GM04503 (cell line): ENCODE data around the gene FADS2.

Experiments used
- DNase-seq: peaks from one replicate; pipeline ENCODE4 v3.0.0-alpha.2; 2012; ENCODE audit warnings: low read depth

Gene FADS2

DNA sequence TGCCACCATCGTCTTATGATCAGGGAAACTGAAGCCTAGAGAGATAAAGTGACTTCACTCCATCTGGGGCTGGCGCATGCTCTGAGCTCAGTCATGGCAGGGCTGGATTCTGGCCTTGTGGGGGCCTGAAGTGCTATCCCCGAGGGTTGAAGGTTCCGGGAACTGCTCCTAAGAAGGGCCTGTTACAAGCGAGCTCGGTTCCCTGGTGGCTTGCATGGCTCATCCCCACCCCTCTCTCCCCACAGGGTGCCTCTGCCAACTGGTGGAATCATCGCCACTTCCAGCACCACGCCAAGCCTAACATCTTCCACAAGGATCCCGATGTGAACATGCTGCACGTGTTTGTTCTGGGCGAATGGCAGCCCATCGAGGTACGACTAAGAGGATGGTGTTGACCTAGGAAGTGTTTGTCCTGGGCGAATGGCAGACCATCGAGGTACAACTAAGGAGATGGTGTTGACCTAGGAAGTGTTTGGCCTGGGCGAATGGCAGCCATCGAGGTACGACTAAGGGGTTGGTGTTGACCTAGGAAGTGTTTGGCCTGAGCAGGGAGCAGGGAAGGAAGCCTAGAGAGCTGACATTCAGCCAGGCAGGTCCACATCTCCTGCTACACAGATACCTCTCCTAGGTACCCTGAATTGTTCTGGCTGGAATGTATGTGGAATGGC is 19.9 kb downstream of the FADS2 start:
- DNase-seq: no peak

GRCh38 chr11:61848631-61849030 is 20.5 kb downstream of the FADS2 start:
- DNase-seq: no peak

GRCh38 chr11:61850687-61851086 is 22.6 kb downstream of the FADS2 start:
- no peak for DNase-seq

DNA sequence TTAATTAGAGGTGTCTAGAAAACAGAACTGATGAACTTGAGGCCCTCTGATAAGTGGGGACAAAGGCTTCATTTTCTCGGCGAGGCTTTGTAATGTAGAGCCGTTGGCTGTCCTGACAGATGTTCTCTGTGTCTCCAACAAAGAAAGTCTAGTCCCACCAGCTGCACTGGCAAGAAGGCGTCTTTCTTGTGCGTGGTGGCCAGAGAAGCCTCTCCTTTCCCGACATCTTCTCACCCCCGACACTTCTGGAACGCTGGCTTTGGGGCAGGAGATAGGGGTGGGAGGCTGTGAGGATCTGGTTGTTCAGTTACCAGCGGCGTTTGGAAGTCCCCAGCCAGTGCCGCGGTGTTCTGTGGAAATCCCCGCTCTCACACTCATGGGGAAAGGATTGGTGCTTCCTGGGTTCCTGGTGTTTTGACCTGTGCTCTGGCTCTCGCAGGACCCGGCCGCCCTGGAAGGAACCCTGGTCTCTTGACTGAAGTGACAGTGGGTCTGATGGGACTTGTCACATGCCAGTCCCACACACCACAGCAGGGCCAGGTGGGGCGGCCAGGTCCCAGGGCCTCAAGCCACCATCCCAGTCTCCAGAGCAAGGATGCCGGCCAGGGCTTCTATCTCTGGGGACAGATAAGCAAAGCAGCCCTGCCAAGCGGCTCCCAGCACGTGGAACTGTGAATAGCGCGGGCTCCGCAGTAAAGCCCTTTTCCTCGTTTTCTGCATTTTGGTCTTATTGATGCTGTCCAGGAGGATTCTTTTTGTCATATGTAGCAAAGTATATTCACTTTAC is 23.2 kb downstream of the FADS2 start:
- DNase-seq: no peak

- DNase-seq: no peak
Observed at GRCh38 chr11:61851900-61852295, 23.8 kb downstream of the FADS2 start.

GRCh38 chr11:61853698-61854169 is 25.6 kb downstream of the FADS2 start:
- no peak for DNase-seq

GRCh38 chr11:61854206-61854895 is 26.3 kb downstream of the FADS2 start:
- no peak for DNase-seq

DNA sequence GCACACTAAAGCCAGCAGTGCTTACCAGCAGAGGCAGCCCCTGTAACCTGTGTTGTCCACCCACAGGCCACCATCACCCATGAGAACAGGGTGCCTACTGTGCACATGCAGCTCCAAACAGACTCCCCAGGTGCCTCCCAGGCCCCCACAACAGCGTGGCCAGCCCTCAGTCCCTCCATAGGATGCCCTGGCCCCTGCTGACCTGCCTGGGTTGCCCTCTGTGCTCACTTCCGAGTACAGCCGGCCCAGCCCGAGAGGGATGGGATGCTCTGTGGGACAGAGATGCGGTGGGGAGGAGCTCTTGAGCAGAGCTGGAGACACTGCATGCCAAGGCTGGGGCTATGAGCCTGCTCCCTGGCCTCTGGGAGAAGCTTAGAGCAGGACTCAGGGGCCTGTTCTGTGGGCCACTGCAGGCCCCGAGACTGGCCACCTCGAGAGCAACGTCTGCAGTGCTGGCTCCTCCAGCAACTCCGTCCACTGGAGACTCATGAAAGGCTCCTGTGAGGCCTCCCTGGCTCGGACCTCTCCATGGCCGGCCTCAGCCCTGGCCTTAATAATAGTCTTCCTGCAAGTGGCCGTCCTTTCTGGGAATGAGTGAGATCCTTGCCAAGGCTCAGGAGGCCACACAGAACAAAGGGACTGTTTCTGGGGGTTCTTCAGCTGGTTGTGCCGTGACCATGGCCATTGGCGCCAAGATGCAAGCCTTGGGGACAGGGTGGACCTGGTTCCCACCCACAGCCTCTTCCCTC is 27.0 kb downstream of the FADS2 start:
- no peak for DNase-seq

DNA sequence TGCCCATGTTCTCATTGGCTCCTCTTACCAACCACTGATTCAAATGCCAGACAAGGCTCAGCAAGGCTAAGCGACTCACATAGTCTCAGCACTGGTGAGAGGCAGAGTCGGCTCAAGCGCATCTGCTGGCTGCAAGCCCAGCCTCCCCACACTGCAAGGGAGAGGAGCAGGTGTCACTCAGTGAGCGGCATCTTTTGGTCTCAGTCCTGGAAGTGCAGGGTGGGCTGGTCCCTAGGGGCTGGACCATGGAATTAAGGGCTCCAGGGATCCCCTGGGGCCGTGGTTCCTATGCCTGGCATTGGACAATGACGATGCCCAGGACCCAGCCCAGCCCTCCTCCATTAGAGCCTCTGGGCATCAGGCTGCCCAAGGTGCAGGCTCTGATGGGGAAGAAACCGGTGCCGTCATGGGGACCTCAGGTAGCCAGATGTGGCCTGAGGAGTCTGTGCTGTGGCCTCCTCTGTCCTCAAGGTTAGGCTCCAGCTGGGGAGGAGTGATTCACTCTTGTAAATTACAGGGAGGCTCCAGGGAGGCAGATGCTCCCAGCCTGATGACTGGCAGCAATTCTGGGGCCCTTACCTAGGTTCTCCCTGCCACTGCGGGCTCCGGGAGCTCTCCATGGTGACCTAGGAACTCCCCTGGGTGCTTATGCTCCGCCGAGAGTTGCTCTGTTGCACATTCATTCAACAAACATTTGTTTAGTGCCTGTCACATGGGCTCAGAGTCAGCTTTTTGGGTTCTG is 28.0 kb downstream of the FADS2 start:
- DNase-seq: no peak

DNA sequence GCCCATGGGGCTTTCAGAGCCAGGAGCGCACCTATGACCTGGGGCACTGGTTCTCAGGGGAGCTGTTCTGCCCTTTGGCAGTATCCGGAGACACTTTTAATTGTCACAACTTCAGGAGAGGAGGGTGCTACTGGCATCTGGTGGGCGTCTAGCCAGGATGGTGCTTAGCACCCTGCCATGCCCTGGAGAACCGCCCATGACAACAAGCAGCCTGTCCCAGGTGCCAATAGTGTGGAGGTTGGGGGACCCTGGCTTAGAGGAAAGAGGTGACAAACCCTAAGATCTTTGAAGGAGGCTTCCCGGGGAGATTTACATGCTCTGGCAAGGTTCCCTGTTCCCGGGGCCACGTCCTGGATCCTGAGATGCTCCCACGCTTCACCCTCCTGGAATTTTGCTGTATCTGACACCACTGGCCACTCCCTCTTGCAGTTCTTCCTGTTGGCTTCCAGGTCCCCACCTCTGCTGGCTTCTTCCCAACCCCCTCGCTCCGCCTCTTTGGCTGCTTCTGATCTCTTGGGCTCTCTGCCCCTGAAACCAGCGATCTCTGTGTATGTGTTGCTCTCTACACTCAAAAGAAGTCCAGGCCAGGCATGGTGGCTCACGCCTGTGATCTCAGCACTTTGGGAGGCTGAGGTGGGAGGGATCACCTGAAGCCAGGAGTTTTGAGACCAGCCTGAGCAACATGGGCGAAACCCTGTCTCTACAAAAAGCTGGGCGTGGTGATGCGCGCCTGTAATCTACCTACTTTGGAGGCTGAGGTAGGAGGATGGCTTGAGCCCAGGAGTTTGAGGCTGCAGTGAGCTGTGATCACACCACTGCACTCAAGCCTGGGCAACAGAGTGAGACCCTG is 32.2 kb downstream of the FADS2 start:
- DNase-seq: no peak

- no peak for DNase-seq
Observed at GRCh38 chr11:61861634-61862033, 33.5 kb downstream of the FADS2 start.

DNA sequence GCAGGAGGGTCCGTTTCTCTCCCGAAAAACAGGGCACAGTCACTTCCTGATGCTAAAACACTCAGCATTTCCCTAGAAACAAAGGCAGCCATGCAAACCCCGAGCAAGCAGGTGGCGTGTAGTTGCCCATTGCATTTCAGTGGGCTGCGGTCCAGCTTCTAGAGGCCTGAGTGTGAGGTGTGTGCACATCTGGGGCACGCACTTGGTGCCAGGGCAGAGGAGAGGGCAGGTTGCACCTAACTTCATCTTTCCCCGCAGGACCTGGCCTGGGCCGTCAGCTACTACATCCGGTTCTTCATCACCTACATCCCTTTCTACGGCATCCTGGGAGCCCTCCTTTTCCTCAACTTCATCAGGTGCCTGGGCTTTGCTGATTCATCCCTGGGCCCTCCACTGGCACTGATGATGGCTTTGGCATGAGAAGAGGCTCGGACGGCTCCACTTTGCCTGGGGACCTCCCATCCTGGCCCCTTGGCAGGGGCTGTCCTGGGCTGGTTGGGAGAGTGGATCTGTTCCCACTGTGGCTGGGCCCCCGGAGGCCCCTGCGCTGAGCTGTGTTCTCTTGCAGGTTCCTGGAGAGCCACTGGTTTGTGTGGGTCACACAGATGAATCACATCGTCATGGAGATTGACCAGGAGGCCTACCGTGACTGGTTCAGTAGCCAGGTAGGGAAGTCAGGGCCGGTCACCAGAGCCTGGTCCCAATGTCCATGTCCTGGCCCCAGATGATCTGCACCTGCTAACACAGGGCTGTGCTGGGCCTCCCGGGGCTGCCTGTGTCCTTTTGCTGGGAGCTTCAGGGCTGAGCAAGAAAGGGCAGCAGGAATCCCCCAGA is 34.8 kb downstream of the FADS2 start:
- DNase-seq: no peak

DNA sequence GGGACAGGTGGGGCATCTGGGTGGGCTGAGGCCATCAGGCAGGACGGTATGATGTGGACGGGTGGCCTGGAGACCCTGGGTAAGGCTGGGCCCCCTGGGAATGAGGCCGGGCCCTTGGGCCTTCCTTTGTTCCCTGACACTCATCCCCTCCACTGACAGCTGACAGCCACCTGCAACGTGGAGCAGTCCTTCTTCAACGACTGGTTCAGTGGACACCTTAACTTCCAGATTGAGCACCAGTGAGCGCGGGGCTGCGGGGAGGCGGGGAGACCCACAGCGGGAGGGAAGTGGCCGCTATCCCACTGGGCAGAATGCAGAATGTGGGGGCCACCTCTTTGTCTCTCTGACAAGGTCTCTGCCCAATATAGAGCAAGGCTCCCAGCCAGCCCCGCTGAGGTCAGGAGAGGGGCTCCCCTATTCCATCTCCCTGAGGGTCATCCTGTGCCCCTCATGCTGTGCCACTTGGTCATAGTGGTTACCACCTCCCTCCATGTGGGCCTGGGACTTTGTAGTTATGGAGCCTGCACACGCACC is 35.5 kb downstream of the FADS2 start:
- no peak for DNase-seq

- no peak for DNase-seq
Observed at GRCh38 chr11:61864814-61865775, 37.0 kb downstream of the FADS2 start.

GRCh38 chr11:61866231-61866957 is 38.3 kb downstream of the FADS2 start:
- DNase-seq: no peak

- DNase-seq: no peak
Observed at GRCh38 chr11:61866958-61867343, 38.9 kb downstream of the FADS2 start.
